ENCODE results near the gene C20orf141.

DNA sequence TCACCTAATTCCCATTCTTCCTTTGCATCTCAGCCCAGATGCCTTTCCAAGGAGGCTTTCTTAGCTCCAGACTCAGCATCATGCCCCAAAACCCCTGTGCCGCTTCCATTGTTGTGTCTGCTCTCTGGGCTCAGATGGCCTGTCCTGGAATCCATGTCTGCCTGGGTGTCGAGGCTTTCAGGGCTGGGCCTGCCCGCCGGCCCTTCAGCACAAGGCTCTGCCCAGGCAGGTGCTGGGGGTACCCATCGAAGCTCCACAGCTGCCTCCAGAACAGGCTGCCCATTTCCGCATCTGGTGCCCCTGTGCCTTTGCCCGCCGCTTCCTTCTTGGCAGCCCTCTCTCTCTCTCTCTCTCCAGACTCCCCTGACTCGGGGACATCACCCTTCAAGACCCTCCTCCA, 15.5 kb upstream of the C20orf141 start:
- TF ChIP-seq CTCF (IDR thresholded peaks at IDR 0.05; ENCODE audit: insufficient read depth, low read length): no peak
- no peak for TF ChIP-seq GABPA (IDR thresholded peaks at IDR 0.05; ENCODE audit: low read depth)

Data from HL-60 (cell line).